Brain microvascular endothelial cell (primary cell): ENCODE results near the gene LPCAT1.

Experiments
- DNase-seq: peaks from one replicate; pipeline ENCODE4 v3.0.0-alpha.2; 2020
- H3K27ac ChIP-seq: fragments of 250-450 bp; sonication (Bioruptor Pico); 2 replicates; pipeline ENCODE4 v1.5.1; 2020; ENCODE audit warnings: mild to moderate bottlenecking, moderate library complexity
- H3K27me3 ChIP-seq: fragments of 250-450 bp; sonication (Bioruptor Pico); replicated peaks from 2 replicates; pipeline ENCODE4 v1.5.1; 2020; ENCODE audit warnings: mild to moderate bottlenecking
- H3K36me3 ChIP-seq: fragments of 250-450 bp; sonication (Bioruptor Pico); replicated peaks from 2 replicates; pipeline ENCODE4 v1.5.1; 2020; ENCODE audit warnings: mild to moderate bottlenecking
- H3K4me3 ChIP-seq: 2 replicates; pipeline ENCODE4 v1.5.1; 2011; ENCODE audit warnings: low read depth, mild to moderate bottlenecking, control low read depth, low read length, moderate library complexity
- CTCF ChIP-seq: IDR thresholded peaks from 2 replicates; pipeline ENCODE4 v1.5.1; 2011; ENCODE audit warnings: low read depth, mild to moderate bottlenecking, moderate library complexity, low read length, control low read depth, inconsistent platforms; ENCODE audit errors: missing control alignments
- in situ Hi-C: cut with HindIII; loops from 2 replicates; pipeline ENCODE4 v1.10.0; 2017; ENCODE audit warnings: low sequenced_read_pairs, low pct_ligation_motif_present

The LPCAT1 gene

GRCh38 chr5:1525624-1526189 is 1.9 kb upstream of the LPCAT1 start:
- Histone ChIP-seq H3K36me3 (peaks cover 2% of the 10 kb centered on the region), H3K27me3 (no peaks in the 10 kb centered on the region), H3K4me3 (no peak overlapping the region), H3K27ac (no peak overlapping the region)
- TF ChIP-seq CTCF = no peak
- in situ Hi-C loops = no loop called here
- no peak for DNase-seq

GRCh38 chr5:1524799-1525623 is 1.3 kb upstream of the LPCAT1 start:
- no peak for DNase-seq
- Histone ChIP-seq H3K27me3 (no peaks in the 10 kb centered on the region), H3K4me3 (no peak overlapping the region), H3K27ac (no peak overlapping the region), H3K36me3 (peaks cover 6% of the 10 kb centered on the region)
- in situ Hi-C loops = no loop called here
- no peak for TF ChIP-seq CTCF

GRCh38 chr5:1524481-1524798 is 680 bp upstream of the LPCAT1 start:
- DNase-seq = no peak
- Histone ChIP-seq H3K27ac (peak overlapping the region; percentile 93), H3K4me3 (peak overlapping the region; percentile 67), H3K27me3 (no peaks in the 10 kb centered on the region), H3K36me3 (peaks cover 7% of the 10 kb centered on the region)
- TF ChIP-seq CTCF = no peak
- in situ Hi-C loops = no loop called here

- in situ Hi-C loops = no loop called here
- Histone ChIP-seq H3K27me3 (no peaks in the 10 kb centered on the region), H3K36me3 (peaks cover 13% of the 10 kb centered on the region), H3K4me3 (peak overlapping the region; percentile 67), H3K27ac (peak overlapping the region; percentile 93)
- no peak for TF ChIP-seq CTCF
- DNase-seq = no peak
These were observed 324 bp downstream of the LPCAT1 start for GRCh38 chr5:1523480-1523792.

GRCh38 chr5:1522601-1523479 is 920 bp downstream of the LPCAT1 start:
- peak overlapping the region; percentile 67 for H3K4me3 ChIP-seq
- H3K27ac ChIP-seq = peak overlapping the region; percentile 62
- H3K27me3 ChIP-seq = no peaks in the 10 kb centered on the region
- TF ChIP-seq CTCF = no peak
- in situ Hi-C loops = no loop called here
- DNase-seq = no peak
- H3K36me3 ChIP-seq = peaks cover 13% of the 10 kb centered on the region
